IPS DF 4.7 (cell line): Measurements from ENCODE around the gene NCCRP1.

Experiments used
- DNase-seq: peaks from one replicate; pipeline ENCODE4 v3.0.0-alpha.2; 2013; ENCODE audit warnings: low spot score; ENCODE audit errors: extremely low read depth

Gene NCCRP1

DNA sequence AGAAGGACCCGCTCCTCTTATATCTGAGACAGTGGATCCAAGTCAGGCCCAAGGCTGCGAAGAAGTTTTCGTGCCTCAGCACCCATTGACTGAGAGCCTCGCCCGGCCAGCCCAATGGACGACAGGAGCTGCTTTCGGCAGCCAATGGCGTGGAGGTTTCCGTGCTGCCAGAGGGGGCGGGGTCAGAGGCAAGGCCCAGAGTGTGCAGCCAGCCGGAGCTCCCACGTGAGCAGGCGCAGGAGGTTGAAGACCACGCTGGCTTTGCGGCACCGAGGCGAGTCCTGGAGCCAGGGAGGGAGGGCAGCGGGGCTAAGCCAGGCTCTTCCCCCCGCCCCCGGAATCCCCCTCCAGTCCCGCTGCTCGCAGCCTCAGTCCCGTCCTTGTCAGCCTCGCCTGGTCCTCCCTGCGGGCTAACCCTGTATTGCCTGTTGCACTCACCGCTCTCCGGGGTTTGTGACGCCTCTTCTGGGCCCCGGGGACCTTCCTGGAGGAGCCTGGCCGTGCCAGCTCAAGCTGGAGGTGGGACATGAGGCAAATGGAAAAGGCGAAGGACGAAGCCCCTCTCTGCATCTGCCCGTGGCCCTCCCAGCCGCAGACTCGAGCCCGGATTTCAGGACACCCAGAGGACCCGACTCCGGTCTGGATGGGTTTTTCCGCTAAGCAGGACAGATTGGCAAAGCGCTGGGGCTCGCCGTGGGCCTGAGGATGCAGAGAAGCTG, 50.3 kb downstream of the NCCRP1 start:
- DNase-seq: no peak

GRCh38 chr19:39247701-39248664, 51.2 kb downstream of the NCCRP1 start:
- DNase-seq: no peak

GRCh38 chr19:39248806-39249205, 52.0 kb downstream of the NCCRP1 start, which contains the start of gene IFNL4:
Gene IFNL4 (minus strand): TSS chr19:39248856.
- DNase-seq: no peak

DNA sequence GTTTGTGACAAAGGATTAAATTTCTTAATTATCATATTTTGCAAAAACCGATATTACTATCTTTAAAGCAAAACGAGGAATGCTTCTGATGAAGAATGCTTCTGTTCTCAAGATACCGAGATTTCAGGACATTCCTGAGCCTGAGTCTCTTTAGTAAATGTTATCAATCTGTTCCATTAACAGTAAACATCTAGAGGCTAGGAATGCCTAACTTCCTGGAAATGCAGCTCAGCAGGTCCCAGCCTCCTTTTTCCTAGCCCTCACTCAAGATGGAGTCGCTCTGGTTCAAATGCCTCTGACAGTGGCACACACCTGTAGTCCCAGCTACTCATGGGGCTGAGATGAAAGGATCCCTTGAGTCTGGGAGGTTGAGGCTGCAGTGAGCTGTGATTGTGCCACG, 54.3 kb downstream of the NCCRP1 start:
- DNase-seq: no peak
